ENCODE results near the gene ST6GALNAC1. TPM values are rescaled to one million over a fixed set of nuclear protein-coding genes. Genes with fewer than 3 reads are reported as not detected.

ST6GALNAC1 gene
- total and polyA plus RNA-seq, 2 of the 13 experiments (the other 11 are each of a cell fraction or from before 2014, with no cell fraction given) = not detected

DNA sequence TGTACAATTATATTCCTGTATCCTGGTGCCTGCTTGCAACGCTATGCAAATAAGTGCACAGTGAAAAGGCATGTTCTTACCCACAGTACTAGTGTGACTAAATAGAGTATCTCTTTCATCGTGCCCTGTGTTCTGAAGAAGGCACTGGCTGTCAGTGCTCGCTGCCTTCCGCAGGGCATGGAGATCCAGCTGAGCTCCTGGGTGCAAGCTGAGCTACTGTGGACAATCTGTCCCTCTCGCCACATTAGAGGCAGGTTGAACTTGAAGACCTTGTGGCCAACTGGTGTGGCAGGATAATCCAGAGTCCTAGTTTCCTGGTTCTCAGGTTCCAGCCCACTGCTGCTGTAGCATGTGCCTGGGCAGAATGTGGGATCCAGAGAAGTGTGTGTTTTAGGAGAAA lies 1.9 kb upstream of the ST6GALNAC1 start (continued):
- no peak for TF ChIP-seq U2AF2 (IDR thresholded peaks at IDR 0.05; ENCODE audit: low read depth, low read length)

GRCh38 chr17:76644995-76645394 lies 1.4 kb upstream of the ST6GALNAC1 start:
- DNase-seq (ENCODE audit: low spot score) (no peak), FAIRE-seq (no peak), ATAC-seq (peak; percentile 72)
- intact Hi-C loops (cut with micrococcal nuclease; ENCODE audit: unreplicated experiment) = no loop called here
- no peaks in the 10 kb centered on the region for H3K36me3 ChIP-seq (replicated peaks in 1 of 2; ENCODE audit: control insufficient read depth in 1 of 2, insufficient read depth in 2 of 2, low read length in 2 of 2)
- in situ Hi-C loops (cut with HindIII; ENCODE audit: extremely low pct_ligation_motif_present, low pct_unique_long_range_greater_than_20kb) = no loop called here
- TF ChIP-seq, protein P1, sequence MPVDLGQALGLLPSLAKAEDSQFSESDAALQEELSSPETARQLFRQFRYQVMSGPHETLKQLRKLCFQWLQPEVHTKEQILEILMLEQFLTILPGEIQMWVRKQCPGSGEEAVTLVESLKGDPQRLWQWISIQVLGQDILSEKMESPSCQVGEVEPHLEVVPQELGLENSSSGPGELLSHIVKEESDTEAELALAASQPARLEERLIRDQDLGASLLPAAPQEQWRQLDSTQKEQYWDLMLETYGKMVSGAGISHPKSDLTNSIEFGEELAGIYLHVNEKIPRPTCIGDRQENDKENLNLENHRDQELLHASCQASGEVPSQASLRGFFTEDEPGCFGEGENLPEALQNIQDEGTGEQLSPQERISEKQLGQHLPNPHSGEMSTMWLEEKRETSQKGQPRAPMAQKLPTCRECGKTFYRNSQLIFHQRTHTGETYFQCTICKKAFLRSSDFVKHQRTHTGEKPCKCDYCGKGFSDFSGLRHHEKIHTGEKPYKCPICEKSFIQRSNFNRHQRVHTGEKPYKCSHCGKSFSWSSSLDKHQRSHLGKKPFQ (CRISPR knock-in tag; IDR thresholded peaks at IDR 0.05; ENCODE audit: insufficient replicate concordance) = peak; percentile 20
- no peak for TF ChIP-seq ZNF644 (CRISPR knock-in tag; IDR thresholded peaks at IDR 0.05; ENCODE audit: low read depth)
- no peak for TF ChIP-seq FOXA1 (IDR thresholded peaks at IDR 0.05)
- TF ChIP-seq FOXA1 (CRISPR knock-in tag; IDR thresholded peaks at IDR 0.05) = peak; percentile 50; the same call in 1 of the 2 replicates
- TF ChIP-seq, protein P2, sequence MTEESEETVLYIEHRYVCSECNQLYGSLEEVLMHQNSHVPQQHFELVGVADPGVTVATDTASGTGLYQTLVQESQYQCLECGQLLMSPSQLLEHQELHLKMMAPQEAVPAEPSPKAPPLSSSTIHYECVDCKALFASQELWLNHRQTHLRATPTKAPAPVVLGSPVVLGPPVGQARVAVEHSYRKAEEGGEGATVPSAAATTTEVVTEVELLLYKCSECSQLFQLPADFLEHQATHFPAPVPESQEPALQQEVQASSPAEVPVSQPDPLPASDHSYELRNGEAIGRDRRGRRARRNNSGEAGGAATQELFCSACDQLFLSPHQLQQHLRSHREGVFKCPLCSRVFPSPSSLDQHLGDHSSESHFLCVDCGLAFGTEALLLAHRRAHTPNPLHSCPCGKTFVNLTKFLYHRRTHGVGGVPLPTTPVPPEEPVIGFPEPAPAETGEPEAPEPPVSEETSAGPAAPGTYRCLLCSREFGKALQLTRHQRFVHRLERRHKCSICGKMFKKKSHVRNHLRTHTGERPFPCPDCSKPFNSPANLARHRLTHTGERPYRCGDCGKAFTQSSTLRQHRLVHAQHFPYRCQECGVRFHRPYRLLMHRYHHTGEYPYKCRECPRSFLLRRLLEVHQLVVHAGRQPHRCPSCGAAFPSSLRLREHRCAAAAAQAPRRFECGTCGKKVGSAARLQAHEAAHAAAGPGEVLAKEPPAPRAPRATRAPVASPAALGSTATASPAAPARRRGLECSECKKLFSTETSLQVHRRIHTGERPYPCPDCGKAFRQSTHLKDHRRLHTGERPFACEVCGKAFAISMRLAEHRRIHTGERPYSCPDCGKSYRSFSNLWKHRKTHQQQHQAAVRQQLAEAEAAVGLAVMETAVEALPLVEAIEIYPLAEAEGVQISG (CRISPR knock-in tag; IDR thresholded peaks at IDR 0.05) = peak; percentile 6; the same call in 1 of the 2 replicates
- TF ChIP-seq HNF1A (IDR thresholded peaks at IDR 0.05; ENCODE audit: low read depth) = peak; percentile 32; the same call in 1 of the 2 replicates
- no peak for TF ChIP-seq HNF1A (CRISPR knock-in tag; IDR thresholded peaks at IDR 0.05; ENCODE audit: borderline replicate concordance)
- 0 out of 2 replicates have a peak, but pooled peaks have one; percentile 3 for TF ChIP-seq ZNF205 (CRISPR knock-in tag; IDR thresholded peaks at IDR 0.05)
- H3K9ac ChIP-seq (ENCODE audit: insufficient read depth, low read depth, low read length) = no peak overlapping the region
- ChIA-PET CTCF (ENCODE audit: low intra/inter-chr PET ratio, low total read pairs) (no interaction called here), POLR2A (interaction anchor here (1.2 to 1.8 kb wide), 3 partner anchors 26 to 88 kb away, joined by 3 to 5 read pairs (median 3); no protein-coding TSS in a partner anchor)
- no peaks in the 10 kb centered on the region for H3K27me3 ChIP-seq (ENCODE audit: control insufficient read depth in 1 of 2, insufficient read depth in 2 of 2, low read length in 2 of 2)
- BruUV-seq (replicated peaks) = no TSS peak
- no peak overlapping the region for H3K27ac ChIP-seq (ENCODE audit: extremely low read length, insufficient read depth, low read length)
- H3K4me3 ChIP-seq (replicated peaks in 1 of 3; ENCODE audit: insufficient read depth in 1 of 3, low read depth in 2 of 3, low read length in 3 of 3) = no peak overlapping the region
- 10% methylated on average over 8 of the region's 8 CpGs for WGBS (ENCODE audit: low lambda C conversion rate)
- peak overlapping the region; percentile 68 for H3K4me2 ChIP-seq (ENCODE audit: low read depth, low read length)
- peaks cover 41% of the 10 kb centered on the region for H3K4me1 ChIP-seq (ENCODE audit: insufficient read depth, low read length)
- no peaks in the 10 kb centered on the region for H3K79me2 ChIP-seq (ENCODE audit: insufficient read depth, low read length)
- H4K20me1 ChIP-seq (ENCODE audit: insufficient read depth, low read length) = no peaks in the 10 kb centered on the region
- H2AFZ ChIP-seq (ENCODE audit: low read length) = peak overlapping the region; percentile 88
- no peaks in the 10 kb centered on the region for H3K9me3 ChIP-seq (ENCODE audit: low read length)

All from HepG2 (cell line).